Hematopoietic multipotent progenitor cell treated with erythropoietin and hydrocortisone succinate and interleukin-3 and kit ligand, for 4 days (in vitro differentiated cells): ENCODE measurements around the gene ZC3HAV1L.
A peak's percentile ranks its signal among the peaks of the same experiment; 100 is the strongest.
"Not testable (repeated sequence)": the region's sequence is repeated elsewhere in the genome, so short reads cannot be mapped to it uniquely, and the experiment has no call there.

ENCODE experiments used
- DNase-seq: peaks from one replicate; pipeline ENCODE4 v3.0.0-alpha.2; 2015

Gene ZC3HAV1L

GRCh38 chr7:139051655-139052054, 15.8 kb upstream of the ZC3HAV1L start:
- DNase-seq: no peak

- DNase-seq: no peak
These were observed 14.1 kb upstream of the ZC3HAV1L start for GRCh38 chr7:139049936-139050335.

- peak; percentile 59 for DNase-seq
These were observed 13.3 kb upstream of the ZC3HAV1L start for GRCh38 chr7:139049111-139049510.

- peak; percentile 56 for DNase-seq
These were observed 12.1 kb upstream of the ZC3HAV1L start for GRCh38 chr7:139047970-139048369.

- DNase-seq: no peak
These were observed 10.3 kb upstream of the ZC3HAV1L start for GRCh38 chr7:139046143-139046542.

- DNase-seq: peak; percentile 90
These were observed 9.3 kb upstream of the ZC3HAV1L start for GRCh38 chr7:139044813-139045794.

- peak; percentile 95 for DNase-seq
These were observed 8.3 kb upstream of the ZC3HAV1L start for GRCh38 chr7:139043823-139044812.

GRCh38 chr7:139041378-139042085, 5.7 kb upstream of the ZC3HAV1L start:
- peak; percentile 18 for DNase-seq

- no peak for DNase-seq
These were observed 2.8 kb upstream of the ZC3HAV1L start for GRCh38 chr7:139038691-139039090.

- no peak for DNase-seq
These were observed 1.1 kb upstream of the ZC3HAV1L start for GRCh38 chr7:139036901-139037300.

GRCh38 chr7:139034855-139035585, 822 bp downstream of the ZC3HAV1L start:
- DNase-seq: peak; percentile 82

GRCh38 chr7:139034336-139034735, 1.5 kb downstream of the ZC3HAV1L start:
- no peak for DNase-seq

- DNase-seq: no peak
These were observed 2.3 kb downstream of the ZC3HAV1L start for GRCh38 chr7:139033346-139034114.

- no peak for DNase-seq
These were observed 3.4 kb downstream of the ZC3HAV1L start for GRCh38 chr7:139032473-139032872.

GRCh38 chr7:139029353-139029752, 6.5 kb downstream of the ZC3HAV1L start:
- no peak for DNase-seq

- no peak for DNase-seq
These were observed 9.3 kb downstream of the ZC3HAV1L start for GRCh38 chr7:139026551-139026950.

GRCh38 chr7:139025861-139026260, 10.0 kb downstream of the ZC3HAV1L start:
- DNase-seq: not testable (repeated sequence)

- no peak for DNase-seq
These were observed 12.8 kb downstream of the ZC3HAV1L start for GRCh38 chr7:139023076-139023475.

- DNase-seq: no peak
These were observed 13.6 kb downstream of the ZC3HAV1L start for GRCh38 chr7:139022286-139022685.

GRCh38 chr7:139018910-139019309, 16.9 kb downstream of the ZC3HAV1L start:
- DNase-seq: no peak

- DNase-seq: peak; percentile 90
These were observed 18.8 kb downstream of the ZC3HAV1L start for GRCh38 chr7:139016931-139017511.
